Right lobe of liver (tissue), 4 donors: ENCODE measurements around the gene PCNX3.

Experiments used
- CTCF ChIP-seq, 4 donors: fragments of 200-600 bp in 3 of 4; fragments of 450-650 bp in 1 of 4; IDR thresholded peaks; one replicate each; pipeline versions ENCODE4 v1.5.1 to v1.8.0; 2016 to 2022; ENCODE audit warnings: antibody characterized with exemption in 4 of 4, mild to moderate bottlenecking in 2 of 4
- POLR2A ChIP-seq: fragments of 450-650 bp; IDR thresholded peaks from one replicate; pipeline ENCODE4 v1.6.1; 2017; ENCODE audit warnings: antibody characterized with exemption, mild to moderate bottlenecking
- donor health status: DM: no; HTN: no; CAD: no.
- donor health status: DM: no; HTN: no; CAD: no.
- donor health status: DM: no; HTN: yes; CAD: no.

GRCh38 chr11:65653229-65654225, 38.0 kb downstream of the PCNX3 start:
- TF ChIP-seq POLR2A (peak; percentile 38), CTCF (IDR thresholded peaks at IDR 0.05) (no peak)
